NCI-H1105 treated with DMSO at 0.1 percent for 48 hours (cell line): ENCODE measurements around the gene ACVR1C.

ENCODE experiments used
- DNase-seq: peaks from one replicate; lab custom pipeline; 2025; lab: John Stamatoyannopoulos, UW

Gene ACVR1C

DNA sequence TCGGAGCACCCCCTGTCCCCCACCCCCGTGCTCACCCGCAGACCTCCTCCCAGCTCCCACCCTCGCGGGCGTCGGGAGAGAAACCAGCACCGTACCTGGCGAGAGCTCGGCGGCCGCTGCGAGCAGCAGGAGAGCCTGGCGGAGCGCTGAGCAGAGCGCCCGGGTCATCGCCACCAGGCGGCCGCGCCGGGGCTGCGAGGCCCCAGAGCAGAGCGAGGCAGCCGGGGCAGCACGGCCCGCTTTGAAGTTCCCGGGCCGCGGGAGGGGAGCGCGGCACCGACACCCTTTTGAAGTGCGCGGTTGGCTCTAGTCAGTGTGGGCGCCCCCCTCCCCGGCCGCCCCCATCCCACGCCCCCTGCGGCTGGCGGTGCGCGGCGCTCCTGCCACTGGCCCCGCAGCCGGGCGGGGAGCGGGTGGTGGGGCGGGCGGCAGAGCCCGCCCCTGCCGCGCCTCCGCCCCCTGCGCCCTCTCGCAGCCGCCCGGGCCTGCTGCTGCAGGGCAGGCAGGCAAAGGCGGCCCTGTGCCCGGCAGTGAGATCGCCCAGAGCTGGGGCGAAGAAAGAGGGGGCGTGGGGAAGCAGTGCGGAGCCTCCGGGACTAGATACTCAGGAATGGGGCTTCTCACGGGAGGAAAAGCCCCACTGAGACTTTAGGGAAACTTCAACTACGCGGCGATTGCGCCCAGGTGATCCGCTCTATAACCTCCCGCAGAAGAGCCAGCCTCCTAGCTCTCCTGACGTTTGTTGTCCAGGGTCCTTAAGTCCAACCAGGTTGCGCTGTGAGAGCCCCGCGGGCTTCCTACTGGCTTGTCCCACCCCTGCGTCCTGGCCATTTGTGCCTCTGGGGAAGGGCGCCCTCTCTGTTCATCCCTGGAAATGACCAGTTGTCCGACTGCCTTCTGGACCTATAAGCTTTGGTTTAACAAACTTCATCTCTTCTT lies at the start of gene ACVR1C:
Gene ACVR1C, minus strand, starts transcription at position 388 of the 939 bp plus-strand sequence. Its CDS starts 220 bp downstream, at position 168.
- DNase-seq: peak; percentile 59

DNA sequence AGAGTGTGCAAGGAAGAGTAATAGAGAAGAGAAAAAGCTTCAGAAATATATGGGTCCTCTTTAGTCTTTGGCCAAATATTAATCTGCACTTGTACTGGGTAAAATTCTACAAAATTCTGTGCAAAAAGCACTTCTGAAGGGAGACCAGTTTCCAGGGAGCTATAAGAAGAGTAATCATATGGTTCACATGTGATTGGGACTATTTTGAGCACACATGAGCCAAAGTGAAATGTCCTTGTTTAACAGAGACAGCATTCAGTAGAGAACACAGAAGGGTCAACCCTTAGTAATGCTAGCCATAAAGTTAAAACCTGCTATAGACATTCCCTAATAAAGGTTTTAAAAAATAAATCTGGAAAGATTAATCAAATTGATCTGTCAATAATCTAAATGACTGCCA lies 49.3 kb upstream of the ACVR1C start:
- no peak for DNase-seq

DNA sequence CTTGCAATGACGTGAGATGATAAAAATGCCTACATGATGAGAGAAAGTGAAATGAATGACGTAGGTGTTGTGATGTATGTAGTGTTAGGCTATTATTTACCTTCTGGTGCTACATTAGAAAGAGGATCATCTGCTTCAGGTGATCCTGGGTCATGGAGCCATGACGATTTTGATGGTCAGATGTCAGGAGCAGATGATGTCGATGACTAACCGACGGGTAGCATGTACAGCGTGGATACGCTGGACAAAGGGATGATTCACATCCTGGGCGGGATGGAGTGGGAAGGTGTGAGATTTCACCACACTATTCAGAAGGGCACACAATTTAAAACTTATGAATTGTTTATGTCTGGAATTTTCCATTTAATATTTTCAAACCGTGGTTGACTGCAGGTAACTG lies 43.5 kb upstream of the ACVR1C start:
- DNase-seq: no peak

DNA sequence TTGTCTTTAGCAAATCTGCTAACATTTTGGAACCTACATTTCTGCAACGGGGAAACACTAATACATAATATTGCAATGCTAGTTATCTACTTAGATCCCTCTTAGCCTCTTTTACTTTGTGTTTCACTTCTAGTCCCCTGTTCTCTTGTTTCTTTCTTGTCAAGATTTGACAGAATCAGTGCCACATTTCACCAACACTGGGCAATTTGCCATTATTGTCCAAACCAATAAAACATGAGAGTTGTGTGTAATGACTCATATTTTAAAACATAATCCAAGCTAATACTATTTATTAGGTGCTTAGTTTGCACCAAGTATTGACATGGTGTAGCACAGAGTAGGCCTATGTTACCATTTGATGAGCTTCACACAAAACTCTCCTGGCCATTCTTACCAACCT lies 33.7 kb upstream of the ACVR1C start:
- DNase-seq: no peak

DNA sequence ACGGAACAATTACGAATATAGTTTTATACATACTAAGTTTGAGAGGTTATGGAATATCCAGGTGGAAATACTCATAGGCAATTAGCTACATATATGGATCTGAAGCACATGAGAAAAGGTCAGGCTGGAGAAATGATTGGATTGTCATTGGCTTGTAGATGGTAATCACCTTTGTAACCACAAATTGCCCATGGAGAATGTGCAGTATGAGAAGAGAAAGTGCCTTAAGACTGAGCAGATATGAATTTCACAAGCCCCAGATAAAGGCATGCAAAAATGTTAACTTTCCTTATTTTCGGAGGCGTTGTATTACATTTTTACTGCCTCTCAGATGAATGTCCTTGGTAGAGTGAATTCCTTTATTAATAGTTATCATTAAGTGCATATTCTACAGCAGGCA lies 33.1 kb upstream of the ACVR1C start:
- no peak for DNase-seq

DNA sequence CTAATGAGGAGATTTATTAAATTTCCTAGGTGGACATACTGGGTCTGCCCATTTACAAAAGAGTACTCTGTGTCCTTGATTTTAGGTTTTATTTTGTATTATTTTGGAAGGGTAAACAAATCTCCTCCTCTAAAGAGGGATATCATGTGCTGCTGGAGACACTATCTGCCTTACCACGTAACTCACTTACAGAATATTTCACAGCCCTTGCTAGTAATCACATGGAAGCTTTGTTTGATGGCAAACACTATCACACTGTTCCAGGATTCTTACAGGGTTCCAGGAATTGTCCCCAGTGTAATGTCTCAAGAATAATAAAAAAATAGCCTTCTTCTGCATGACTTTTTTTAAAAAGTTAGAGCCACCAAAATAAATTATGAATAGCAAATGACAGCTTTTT lies 29.2 kb upstream of the ACVR1C start:
- no peak for DNase-seq

DNA sequence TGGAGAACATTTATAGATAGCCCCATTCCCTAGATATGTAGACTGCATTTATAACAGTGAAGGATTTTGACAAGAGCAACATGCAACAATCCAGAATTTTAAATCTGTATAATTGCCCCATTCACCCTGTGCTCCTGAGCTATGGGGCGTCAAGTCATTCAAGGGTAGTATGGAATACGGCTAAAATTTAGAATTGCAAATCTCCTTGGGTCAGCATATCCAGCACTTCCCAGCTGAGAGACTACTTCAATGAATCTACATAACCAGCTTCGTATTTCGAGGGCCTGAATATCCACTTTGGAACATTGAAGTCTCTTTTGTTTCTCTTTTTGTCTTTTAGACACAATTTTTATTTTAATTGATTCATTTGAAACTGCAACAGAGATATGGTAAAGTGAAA lies 28.4 kb upstream of the ACVR1C start:
- no peak for DNase-seq

DNA sequence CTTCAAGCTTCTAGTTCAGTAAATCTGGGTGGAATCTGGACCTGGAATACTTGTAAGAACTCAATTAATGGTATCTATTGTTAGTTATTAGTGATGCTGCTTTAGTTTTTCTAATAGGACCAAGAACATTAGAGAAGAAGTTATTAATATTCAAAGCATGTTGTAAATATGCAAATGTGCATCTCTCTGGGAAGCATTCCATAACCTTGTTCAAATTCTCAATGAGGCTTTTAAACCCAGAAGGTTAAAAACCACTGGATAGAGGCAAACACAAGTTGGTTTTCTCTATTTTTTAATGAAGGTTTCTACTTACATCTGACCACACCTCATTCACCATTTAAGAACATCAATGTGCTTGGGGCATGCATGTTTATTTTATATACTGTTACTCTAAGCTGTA lies 16.1 kb upstream of the ACVR1C start:
- no peak for DNase-seq

DNA sequence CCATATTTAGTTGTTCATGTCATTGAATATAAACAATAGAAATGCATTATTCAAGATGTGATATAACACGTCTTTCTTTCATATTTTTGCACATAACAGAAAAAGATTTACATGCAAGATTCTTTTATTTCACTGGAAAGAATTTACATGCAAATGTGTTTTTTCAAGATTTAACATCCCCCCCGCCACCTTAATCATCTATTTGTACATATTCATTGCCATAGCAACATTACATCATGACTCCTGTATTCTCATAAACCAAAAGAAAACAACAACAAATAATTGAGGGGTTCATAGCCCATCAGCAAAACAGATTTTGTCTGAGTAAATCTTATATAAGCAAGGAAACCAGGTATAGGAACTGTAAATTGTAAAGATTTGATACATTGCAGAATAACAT lies 3.2 kb upstream of the ACVR1C start:
- no peak for DNase-seq

DNA sequence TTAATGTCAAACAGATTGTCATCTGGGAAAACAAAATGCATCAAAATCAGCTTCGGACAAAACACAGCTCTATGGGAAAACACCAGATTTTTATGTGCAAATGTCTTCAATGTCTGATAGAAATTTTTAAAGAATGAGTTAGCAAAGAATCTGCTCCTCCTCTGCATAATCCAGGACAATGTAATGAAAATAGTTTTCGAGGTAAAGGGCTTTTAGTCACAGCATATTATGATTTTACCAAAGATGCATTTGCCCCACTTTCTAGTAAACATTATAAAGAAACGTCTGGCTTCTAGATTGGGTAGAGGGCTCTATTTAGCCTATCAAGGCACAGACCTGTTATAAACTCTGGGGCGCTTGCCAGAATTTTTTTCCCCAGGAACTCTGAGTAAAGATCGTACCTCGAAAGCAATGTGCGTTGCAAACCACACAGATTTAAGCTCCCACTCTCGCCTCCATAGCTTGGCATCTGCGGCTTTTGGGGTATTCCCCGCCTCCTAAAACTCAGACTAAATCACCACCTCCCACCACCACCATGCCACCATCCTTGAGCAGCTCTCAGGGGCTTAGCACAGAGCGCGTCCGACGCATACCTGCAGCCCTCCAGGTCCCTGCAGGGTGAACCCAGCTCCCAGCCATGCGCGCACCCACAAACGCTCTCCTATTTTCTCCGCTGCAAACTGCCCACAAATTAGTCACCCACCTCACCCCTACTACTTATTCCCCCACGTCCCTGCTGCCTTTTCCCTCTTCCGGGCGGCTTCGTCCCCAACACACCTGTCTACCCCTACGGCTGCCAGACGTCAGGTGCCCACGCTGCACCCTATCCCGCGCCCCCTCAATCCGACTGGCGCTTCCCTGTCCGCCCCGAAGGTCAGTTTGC lies 829 bp downstream of the ACVR1C start:
- peak; percentile 56 for DNase-seq

- DNase-seq: no peak
Observed at GRCh38 chr2:157625296-157625695, 3.4 kb downstream of the ACVR1C start.

DNA sequence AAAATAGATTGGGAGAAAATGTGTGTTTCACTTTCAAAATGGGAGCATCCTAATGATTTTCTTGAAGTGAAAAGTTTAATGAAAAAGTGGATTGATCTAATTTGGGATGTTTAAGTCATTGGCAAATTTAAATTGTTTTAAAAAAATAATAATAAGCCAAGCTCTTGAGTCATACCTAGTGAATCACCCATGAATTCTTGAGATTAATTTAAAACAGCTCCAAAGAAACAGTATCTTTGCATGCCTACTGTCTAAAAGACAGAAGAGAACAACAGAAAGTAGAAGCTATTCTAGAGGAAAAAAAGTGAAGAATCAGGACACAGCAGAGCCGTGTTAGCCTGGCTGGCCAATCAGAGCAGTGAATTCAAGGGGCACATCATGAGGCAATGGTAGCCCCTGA lies 7.7 kb downstream of the ACVR1C start:
- no peak for DNase-seq

DNA sequence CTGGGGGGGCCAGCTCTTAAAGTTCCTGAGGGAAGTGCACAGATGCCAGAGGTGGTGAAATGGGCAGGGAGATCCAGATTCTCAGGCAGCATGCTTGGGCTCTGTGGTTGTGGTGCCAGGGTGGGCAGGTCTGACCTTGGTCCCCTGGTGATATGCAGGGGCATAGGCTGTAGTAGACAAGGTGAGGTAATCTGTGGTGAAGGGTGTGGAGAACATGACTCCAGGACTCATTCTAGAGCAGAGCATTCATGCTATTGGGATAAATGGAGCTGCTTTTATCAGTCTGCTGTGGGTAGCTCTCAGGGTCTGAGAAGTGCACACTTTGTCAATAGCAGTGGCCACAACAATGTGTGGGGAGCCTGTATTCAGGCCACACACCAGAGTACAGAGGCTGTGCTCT lies 16.9 kb downstream of the ACVR1C start:
- no peak for DNase-seq

DNA sequence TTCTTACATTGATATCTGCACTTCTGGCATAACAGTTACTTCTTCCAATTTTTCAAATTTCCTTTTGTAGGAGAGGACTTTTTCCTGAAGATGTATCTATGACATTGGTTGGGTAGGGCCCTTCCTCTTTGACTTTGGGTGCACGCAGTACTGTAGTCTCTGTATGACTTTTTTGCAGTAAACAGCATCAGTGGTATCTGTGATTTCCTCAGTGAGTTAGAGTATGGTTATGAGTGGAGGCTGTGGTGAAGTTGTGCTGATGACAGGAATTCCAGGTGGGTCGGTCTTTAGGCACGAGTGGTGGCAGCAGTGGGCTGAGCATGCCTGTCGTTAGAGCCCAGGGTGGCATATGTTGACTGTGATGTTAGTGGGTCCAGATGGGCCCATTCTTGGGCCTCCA lies 17.6 kb downstream of the ACVR1C start:
- no peak for DNase-seq

- no peak for DNase-seq
Observed at GRCh38 chr2:157606534-157606933, 22.1 kb downstream of the ACVR1C start.

DNA sequence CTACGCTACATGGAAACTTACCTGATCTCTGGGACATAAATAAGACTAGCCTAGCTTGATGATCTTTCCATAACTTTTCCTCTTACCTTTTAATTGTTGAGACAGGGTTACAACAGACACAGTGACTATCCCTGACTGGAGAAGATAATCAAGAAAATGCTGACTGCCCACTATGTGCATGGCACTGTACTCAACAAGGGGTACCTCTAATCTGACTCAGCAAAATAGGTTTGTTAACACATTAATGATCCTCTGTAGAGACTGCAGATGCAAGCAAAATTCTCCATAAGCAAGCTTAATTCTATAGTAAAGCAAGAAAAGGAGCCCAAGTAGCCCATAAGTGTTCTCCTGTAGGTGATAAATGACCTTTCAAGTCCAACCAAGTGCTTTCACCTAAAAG lies 25.5 kb downstream of the ACVR1C start:
- no peak for DNase-seq

DNA sequence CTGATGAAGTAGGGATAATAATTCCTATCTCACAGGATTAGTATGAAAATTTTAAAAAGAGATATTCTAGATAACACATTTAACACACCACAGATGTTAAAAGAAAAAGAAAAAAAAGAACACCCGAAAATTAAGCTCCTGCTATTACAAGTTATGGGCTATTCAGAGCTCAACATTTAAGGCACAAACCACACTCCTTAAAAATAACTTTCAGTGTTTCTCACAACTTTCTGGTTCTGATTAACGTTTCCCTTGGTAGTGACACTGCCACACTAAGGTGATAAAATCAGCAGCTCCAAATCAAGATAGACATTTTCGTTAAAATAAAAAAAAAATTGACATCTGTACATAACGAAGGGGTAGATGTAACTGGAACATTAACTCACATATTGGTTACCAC lies 26.9 kb downstream of the ACVR1C start:
- DNase-seq: no peak

DNA sequence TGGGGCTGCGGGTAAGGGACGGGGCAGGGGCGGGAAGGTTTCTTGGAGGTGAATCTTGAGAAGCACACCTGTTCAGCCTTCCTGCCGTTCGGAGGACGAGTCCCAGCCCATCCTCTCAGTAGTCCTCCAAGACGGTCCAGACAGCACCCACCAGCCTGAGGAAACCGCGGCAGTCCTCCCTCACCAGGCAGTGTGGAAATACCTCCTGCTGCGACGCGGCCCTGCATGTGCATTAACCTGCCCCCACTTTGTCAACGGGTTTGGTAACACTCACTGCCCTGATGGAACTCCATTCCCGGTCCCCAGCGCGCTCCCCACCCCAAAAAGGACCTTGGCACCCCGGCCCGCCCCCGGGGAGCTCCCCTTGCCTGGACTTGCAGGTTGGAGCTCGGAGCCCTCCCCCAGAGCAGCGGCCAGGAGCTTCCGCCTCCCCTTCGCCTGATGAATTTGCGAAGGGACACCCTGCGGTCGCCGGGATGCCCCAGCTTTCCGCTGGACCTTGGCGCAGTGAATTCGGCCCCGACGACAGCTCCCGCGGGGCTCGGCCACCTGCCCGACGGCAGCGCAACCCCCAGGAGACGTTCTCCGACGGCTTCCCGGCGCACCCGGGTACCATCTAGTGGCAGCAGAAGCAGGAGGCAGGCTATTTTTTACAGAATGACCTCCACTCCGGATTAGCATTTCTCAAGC lies 31.5 kb downstream of the ACVR1C start:
- no peak for DNase-seq

GRCh38 chr2:157593411-157593810 lies 35.3 kb downstream of the ACVR1C start:
- no peak for DNase-seq

GRCh38 chr2:157592948-157593347 lies 35.7 kb downstream of the ACVR1C start:
- peak; percentile 11 for DNase-seq

DNA sequence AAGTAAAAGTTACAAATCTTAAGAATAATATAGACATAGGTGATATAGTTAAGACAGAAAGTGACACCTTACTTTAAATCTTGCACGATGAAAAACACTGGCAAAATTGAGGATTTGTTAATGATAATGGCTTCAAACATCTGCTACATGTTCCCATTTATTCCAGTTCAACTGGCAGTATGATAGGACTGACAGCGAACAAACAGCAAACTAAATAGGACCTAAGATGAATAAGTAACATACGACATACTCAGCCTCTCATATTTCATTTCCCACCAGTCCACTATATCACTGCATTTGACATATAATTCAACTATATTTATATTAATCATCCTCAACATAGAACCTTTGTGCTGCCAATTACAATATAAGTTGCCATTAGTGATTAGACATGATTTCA lies 36.3 kb downstream of the ACVR1C start:
- DNase-seq: no peak

DNA sequence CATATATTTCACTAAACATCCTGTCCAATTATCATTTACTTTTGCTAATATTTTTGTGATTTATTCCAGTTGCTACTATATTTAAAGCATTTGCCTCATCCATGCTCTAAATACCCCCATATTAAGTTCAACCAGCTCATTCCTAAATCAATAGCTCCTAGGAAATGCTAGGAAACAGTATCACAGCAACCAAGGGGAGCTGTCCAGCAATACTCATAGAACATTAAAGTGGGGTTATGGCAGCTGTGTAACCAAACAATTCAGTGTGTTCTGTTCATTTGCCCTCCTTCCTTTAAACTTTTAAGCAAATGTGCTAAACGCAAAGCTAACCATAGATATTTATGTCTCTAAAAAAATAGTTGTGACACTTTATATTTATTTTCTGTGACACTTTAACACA lies 41.1 kb downstream of the ACVR1C start:
- no peak for DNase-seq
